ENCODE data around the gene FLT4.

- TF ChIP-seq, protein P1, sequence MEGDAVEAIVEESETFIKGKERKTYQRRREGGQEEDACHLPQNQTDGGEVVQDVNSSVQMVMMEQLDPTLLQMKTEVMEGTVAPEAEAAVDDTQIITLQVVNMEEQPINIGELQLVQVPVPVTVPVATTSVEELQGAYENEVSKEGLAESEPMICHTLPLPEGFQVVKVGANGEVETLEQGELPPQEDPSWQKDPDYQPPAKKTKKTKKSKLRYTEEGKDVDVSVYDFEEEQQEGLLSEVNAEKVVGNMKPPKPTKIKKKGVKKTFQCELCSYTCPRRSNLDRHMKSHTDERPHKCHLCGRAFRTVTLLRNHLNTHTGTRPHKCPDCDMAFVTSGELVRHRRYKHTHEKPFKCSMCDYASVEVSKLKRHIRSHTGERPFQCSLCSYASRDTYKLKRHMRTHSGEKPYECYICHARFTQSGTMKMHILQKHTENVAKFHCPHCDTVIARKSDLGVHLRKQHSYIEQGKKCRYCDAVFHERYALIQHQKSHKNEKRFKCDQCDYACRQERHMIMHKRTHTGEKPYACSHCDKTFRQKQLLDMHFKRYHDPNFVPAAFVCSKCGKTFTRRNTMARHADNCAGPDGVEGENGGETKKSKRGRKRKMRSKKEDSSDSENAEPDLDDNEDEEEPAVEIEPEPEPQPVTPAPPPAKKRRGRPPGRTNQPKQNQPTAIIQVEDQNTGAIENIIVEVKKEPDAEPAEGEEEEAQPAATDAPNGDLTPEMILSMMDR (IDR thresholded peaks at IDR 0.05; ENCODE audit: insufficient read depth, low read length, poor library complexity, severe bottlenecking): no peak
- no peak for TF ChIP-seq EZH2phosphoT487 (conservative IDR thresholded peaks at IDR 0.05; ENCODE audit: low read length)
Measured at GRCh38 chr5:180637962-180638680, 11.3 kb downstream of the FLT4 start.
